Right atrium auricular region (tissue), 2 donors: ENCODE results near the gene CTNND2. TPM values are rescaled to one million over a fixed set of nuclear protein-coding genes. Genes with fewer than 3 reads are reported as not detected.

ENCODE experiments used
- DNase-seq: peaks from one replicate; pipeline ENCODE4 v3.0.0-alpha.2; 2019; ENCODE audit warnings: low spot score
- H3K27ac ChIP-seq, 2 donors: fragments of 200-600 bp; sonication (generic); 1 replicate in 1 of 2; 2 replicates in 1 of 2; pipeline ENCODE4 v1.5.1; 2016 to 2019
- H3K27me3 ChIP-seq, 2 donors: fragments of 200-600 bp; sonication (generic); one replicate each; pipeline versions ENCODE4 v1.5.1 to v1.6.0; 2017 to 2019
- H3K36me3 ChIP-seq: fragments of 200-600 bp; sonication (generic); one replicate; pipeline ENCODE4 v1.5.1; 2016
- H3K4me1 ChIP-seq, 2 donors: fragments of 200-600 bp; sonication (generic); one replicate each; pipeline versions ENCODE4 v1.5.1 to v1.6.0; 2017 to 2019
- H3K4me3 ChIP-seq, 2 donors: fragments of 200-600 bp; sonication (generic); 1 replicate in 1 of 2; 2 replicates in 1 of 2; pipeline ENCODE4 v1.5.1; 2017 to 2019; ENCODE audit warnings: mild to moderate bottlenecking in 1 of 2, moderate library complexity in 1 of 2
- H3K9me3 ChIP-seq, 2 donors: fragments of 200-600 bp; sonication (generic); one replicate each; pipeline ENCODE4 v1.5.1; 2019
- CTCF ChIP-seq, 2 donors: fragments of 200-600 bp; sonication (generic); IDR thresholded peaks; one replicate each; pipeline ENCODE4 v1.5.1; 2019; ENCODE audit warnings: antibody characterized with exemption in 2 of 2
- total RNA-seq, 2 donors: library from RNA; depleted of rRNA; stranded (reverse); fragments of >200 nt; gene quantifications; one replicate each; pipeline ENCODE4 v1.1.0, GENCODE V29; 2016

Gene CTNND2
- total RNA-seq, 2 donors from 2014 or later, result 8.6 to 9.0 TPM

GRCh38 chr5:11227064-11227463 is 677.2 kb downstream of the CTNND2 start:
- DNase-seq, result no peak
- Histone ChIP-seq H3K27me3 (no peaks in the 10 kb centered on the region), H3K36me3 (no peaks in the 10 kb centered on the region), H3K27ac (no peak overlapping the region), H3K4me3 (no peak overlapping the region), H3K9me3 (no peaks in the 10 kb centered on the region), H3K4me1 (no peaks in the 10 kb centered on the region)
- TF ChIP-seq CTCF (IDR thresholded peaks at IDR 0.05), result no peak

GRCh38 chr5:11224436-11225187 is 679.6 kb downstream of the CTNND2 start:
- TF ChIP-seq CTCF (IDR thresholded peaks at IDR 0.05), result no peak
- no peaks in the 10 kb centered on the region for H3K36me3 ChIP-seq
- no peaks in the 10 kb centered on the region for H3K4me1 ChIP-seq
- no peak overlapping the region for H3K4me3 ChIP-seq
- H3K27me3 ChIP-seq, result no peaks in the 10 kb centered on the region
- no peaks in the 10 kb centered on the region for H3K9me3 ChIP-seq
- no peak for DNase-seq
- H3K27ac ChIP-seq, result no peak overlapping the region

GRCh38 chr5:11222169-11222568 is 682.1 kb downstream of the CTNND2 start:
- no peaks in the 10 kb centered on the region for H3K9me3 ChIP-seq
- H3K36me3 ChIP-seq, result no peaks in the 10 kb centered on the region
- H3K4me3 ChIP-seq, result no peak overlapping the region
- DNase-seq, result no peak
- H3K4me1 ChIP-seq, result no peaks in the 10 kb centered on the region
- TF ChIP-seq CTCF (IDR thresholded peaks at IDR 0.05), result no peak
- no peak overlapping the region for H3K27ac ChIP-seq
- no peaks in the 10 kb centered on the region for H3K27me3 ChIP-seq

GRCh38 chr5:11214864-11215644 is 689.2 kb downstream of the CTNND2 start:
- Histone ChIP-seq H3K9me3 (no peaks in the 10 kb centered on the region), H3K4me3 (no peak overlapping the region), H3K36me3 (no peaks in the 10 kb centered on the region), H3K4me1 (no peaks in the 10 kb centered on the region), H3K27ac (no peak overlapping the region), H3K27me3 (no peaks in the 10 kb centered on the region)
- TF ChIP-seq CTCF (IDR thresholded peaks at IDR 0.05), result no peak
- no peak for DNase-seq

GRCh38 chr5:11212706-11213105 is 691.5 kb downstream of the CTNND2 start:
- no peaks in the 10 kb centered on the region for H3K9me3 ChIP-seq
- no peak for DNase-seq
- no peak overlapping the region for H3K4me3 ChIP-seq
- H3K4me1 ChIP-seq, result no peaks in the 10 kb centered on the region
- no peak for TF ChIP-seq CTCF (IDR thresholded peaks at IDR 0.05)
- no peaks in the 10 kb centered on the region for H3K27me3 ChIP-seq
- no peaks in the 10 kb centered on the region for H3K36me3 ChIP-seq
- H3K27ac ChIP-seq, result no peak overlapping the region
